ENCODE data around the gene RGS5.

Gene RGS5

GRCh38 chr1:163170331-163170730, 32.4 kb downstream of the RGS5 start:
- Histone ChIP-seq H3K4me3 (ENCODE audit: low read depth in 1 of 2, low read length in 2 of 2) (no peak overlapping the region), H3K27me3 (ENCODE audit: control insufficient read depth in 1 of 2, insufficient read depth in 2 of 2, low read length in 2 of 2) (no peaks in the 10 kb centered on the region), H3K9ac (ENCODE audit: low read depth in 1 of 2, low read length in 2 of 2) (no peak overlapping the region), H3K9me3 (ENCODE audit: control insufficient read depth in 1 of 2, low read length in 2 of 2) (no peaks in the 10 kb centered on the region), H3K36me3 (ENCODE audit: control insufficient read depth in 1 of 2, insufficient read depth in 2 of 2, low read length in 2 of 2) (no peaks in the 10 kb centered on the region), H3K4me1 (ENCODE audit: control insufficient read depth in 1 of 2, insufficient read depth in 2 of 2, low read length in 2 of 2) (no peaks in the 10 kb centered on the region), H3K27ac (ENCODE audit: low read depth, low read length) (no peak overlapping the region)

GRCh38 chr1:163169553-163169952, 33.2 kb downstream of the RGS5 start:
- Histone ChIP-seq H3K27me3 (ENCODE audit: control insufficient read depth in 1 of 2, insufficient read depth in 2 of 2, low read length in 2 of 2) (no peaks in the 10 kb centered on the region), H3K36me3 (ENCODE audit: control insufficient read depth in 1 of 2, insufficient read depth in 2 of 2, low read length in 2 of 2) (no peaks in the 10 kb centered on the region), H3K9me3 (ENCODE audit: control insufficient read depth in 1 of 2, low read length in 2 of 2) (no peaks in the 10 kb centered on the region), H3K27ac (ENCODE audit: low read depth, low read length) (no peak overlapping the region), H3K4me1 (ENCODE audit: control insufficient read depth in 1 of 2, insufficient read depth in 2 of 2, low read length in 2 of 2) (no peaks in the 10 kb centered on the region), H3K4me3 (ENCODE audit: low read depth in 1 of 2, low read length in 2 of 2) (no peak overlapping the region), H3K9ac (ENCODE audit: low read depth in 1 of 2, low read length in 2 of 2) (no peak overlapping the region)

GRCh38 chr1:163168053-163168452, 34.7 kb downstream of the RGS5 start:
- no peak overlapping the region for H3K9ac ChIP-seq (ENCODE audit: low read depth in 1 of 2, low read length in 2 of 2)
- no peaks in the 10 kb centered on the region for H3K36me3 ChIP-seq (ENCODE audit: control insufficient read depth in 1 of 2, insufficient read depth in 2 of 2, low read length in 2 of 2)
- H3K4me1 ChIP-seq (ENCODE audit: control insufficient read depth in 1 of 2, insufficient read depth in 2 of 2, low read length in 2 of 2): no peaks in the 10 kb centered on the region
- H3K27ac ChIP-seq (ENCODE audit: low read depth, low read length): no peak overlapping the region
- no peaks in the 10 kb centered on the region for H3K9me3 ChIP-seq (ENCODE audit: control insufficient read depth in 1 of 2, low read length in 2 of 2)
- no peaks in the 10 kb centered on the region for H3K27me3 ChIP-seq (ENCODE audit: control insufficient read depth in 1 of 2, insufficient read depth in 2 of 2, low read length in 2 of 2)
- no peak overlapping the region for H3K4me3 ChIP-seq (ENCODE audit: low read depth in 1 of 2, low read length in 2 of 2)

GRCh38 chr1:163166886-163167555, 35.7 kb downstream of the RGS5 start:
- no peak overlapping the region for H3K27ac ChIP-seq (ENCODE audit: low read depth, low read length)
- no peaks in the 10 kb centered on the region for H3K36me3 ChIP-seq (ENCODE audit: control insufficient read depth in 1 of 2, insufficient read depth in 2 of 2, low read length in 2 of 2)
- no peaks in the 10 kb centered on the region for H3K27me3 ChIP-seq (ENCODE audit: control insufficient read depth in 1 of 2, insufficient read depth in 2 of 2, low read length in 2 of 2)
- H3K9me3 ChIP-seq (ENCODE audit: control insufficient read depth in 1 of 2, low read length in 2 of 2): no peaks in the 10 kb centered on the region
- H3K4me1 ChIP-seq (ENCODE audit: control insufficient read depth in 1 of 2, insufficient read depth in 2 of 2, low read length in 2 of 2): no peaks in the 10 kb centered on the region
- no peak overlapping the region for H3K4me3 ChIP-seq (ENCODE audit: low read depth in 1 of 2, low read length in 2 of 2)
- H3K9ac ChIP-seq (ENCODE audit: low read depth in 1 of 2, low read length in 2 of 2): no peak overlapping the region

GRCh38 chr1:163165119-163165518, 37.6 kb downstream of the RGS5 start:
- Histone ChIP-seq H3K27ac (ENCODE audit: low read depth, low read length) (no peak overlapping the region), H3K4me1 (ENCODE audit: control insufficient read depth in 1 of 2, insufficient read depth in 2 of 2, low read length in 2 of 2) (no peaks in the 10 kb centered on the region)

GRCh38 chr1:163163881-163164582, 38.7 kb downstream of the RGS5 start:
- Histone ChIP-seq H3K27me3 (ENCODE audit: control insufficient read depth in 1 of 2, insufficient read depth in 2 of 2, low read length in 2 of 2) (no peaks in the 10 kb centered on the region), H3K9me3 (ENCODE audit: control insufficient read depth in 1 of 2, low read length in 2 of 2) (no peaks in the 10 kb centered on the region), H3K4me3 (ENCODE audit: low read depth in 1 of 2, low read length in 2 of 2) (no peak overlapping the region), H3K27ac (ENCODE audit: low read depth, low read length) (no peak overlapping the region), H3K4me1 (ENCODE audit: control insufficient read depth in 1 of 2, insufficient read depth in 2 of 2, low read length in 2 of 2) (no peaks in the 10 kb centered on the region), H3K36me3 (ENCODE audit: control insufficient read depth in 1 of 2, insufficient read depth in 2 of 2, low read length in 2 of 2) (no peaks in the 10 kb centered on the region), H3K9ac (ENCODE audit: low read depth in 1 of 2, low read length in 2 of 2) (no peak overlapping the region)

More at GRCh38 chr1:163165119-163165518, 37.6 kb downstream of the RGS5 start:
- Histone ChIP-seq H3K36me3 (ENCODE audit: control insufficient read depth in 1 of 2, insufficient read depth in 2 of 2, low read length in 2 of 2) (no peaks in the 10 kb centered on the region), H3K4me3 (ENCODE audit: low read depth in 1 of 2, low read length in 2 of 2) (no peak overlapping the region), H3K9me3 (ENCODE audit: control insufficient read depth in 1 of 2, low read length in 2 of 2) (no peaks in the 10 kb centered on the region), H3K9ac (ENCODE audit: low read depth in 1 of 2, low read length in 2 of 2) (no peak overlapping the region), H3K27me3 (ENCODE audit: control insufficient read depth in 1 of 2, insufficient read depth in 2 of 2, low read length in 2 of 2) (no peaks in the 10 kb centered on the region)

GRCh38 chr1:163163163-163163562, 39.6 kb downstream of the RGS5 start:
- H3K36me3 ChIP-seq (ENCODE audit: control insufficient read depth in 1 of 2, insufficient read depth in 2 of 2, low read length in 2 of 2): no peaks in the 10 kb centered on the region
- H3K4me3 ChIP-seq (ENCODE audit: low read depth in 1 of 2, low read length in 2 of 2): no peak overlapping the region
- no peaks in the 10 kb centered on the region for H3K9me3 ChIP-seq (ENCODE audit: control insufficient read depth in 1 of 2, low read length in 2 of 2)
- H3K4me1 ChIP-seq (ENCODE audit: control insufficient read depth in 1 of 2, insufficient read depth in 2 of 2, low read length in 2 of 2): no peaks in the 10 kb centered on the region
- H3K27me3 ChIP-seq (ENCODE audit: control insufficient read depth in 1 of 2, insufficient read depth in 2 of 2, low read length in 2 of 2): no peaks in the 10 kb centered on the region
- no peak overlapping the region for H3K27ac ChIP-seq (ENCODE audit: low read depth, low read length)
- H3K9ac ChIP-seq (ENCODE audit: low read depth in 1 of 2, low read length in 2 of 2): no peak overlapping the region

GRCh38 chr1:163162381-163162914, 40.3 kb downstream of the RGS5 start:
- no peak overlapping the region for H3K9ac ChIP-seq (ENCODE audit: low read depth in 1 of 2, low read length in 2 of 2)
- H3K27me3 ChIP-seq (ENCODE audit: control insufficient read depth in 1 of 2, insufficient read depth in 2 of 2, low read length in 2 of 2): no peaks in the 10 kb centered on the region
- H3K9me3 ChIP-seq (ENCODE audit: control insufficient read depth in 1 of 2, low read length in 2 of 2): no peaks in the 10 kb centered on the region
- no peaks in the 10 kb centered on the region for H3K4me1 ChIP-seq (ENCODE audit: control insufficient read depth in 1 of 2, insufficient read depth in 2 of 2, low read length in 2 of 2)
- no peak overlapping the region for H3K4me3 ChIP-seq (ENCODE audit: low read depth in 1 of 2, low read length in 2 of 2)
- H3K36me3 ChIP-seq (ENCODE audit: control insufficient read depth in 1 of 2, insufficient read depth in 2 of 2, low read length in 2 of 2): no peaks in the 10 kb centered on the region
- no peak overlapping the region for H3K27ac ChIP-seq (ENCODE audit: low read depth, low read length)

- Histone ChIP-seq H3K9ac (ENCODE audit: low read depth in 1 of 2, low read length in 2 of 2) (no peak overlapping the region), H3K9me3 (ENCODE audit: control insufficient read depth in 1 of 2, low read length in 2 of 2) (no peaks in the 10 kb centered on the region), H3K4me1 (ENCODE audit: control insufficient read depth in 1 of 2, insufficient read depth in 2 of 2, low read length in 2 of 2) (no peaks in the 10 kb centered on the region), H3K36me3 (ENCODE audit: control insufficient read depth in 1 of 2, insufficient read depth in 2 of 2, low read length in 2 of 2) (no peaks in the 10 kb centered on the region), H3K27ac (ENCODE audit: low read depth, low read length) (no peak overlapping the region), H3K27me3 (ENCODE audit: control insufficient read depth in 1 of 2, insufficient read depth in 2 of 2, low read length in 2 of 2) (no peaks in the 10 kb centered on the region), H3K4me3 (ENCODE audit: low read depth in 1 of 2, low read length in 2 of 2) (no peak overlapping the region)
Observed at GRCh38 chr1:163161841-163162240, 40.9 kb downstream of the RGS5 start.

GRCh38 chr1:163161337-163161736, 41.4 kb downstream of the RGS5 start:
- H3K9me3 ChIP-seq (ENCODE audit: control insufficient read depth in 1 of 2, low read length in 2 of 2): no peaks in the 10 kb centered on the region
- H3K4me1 ChIP-seq (ENCODE audit: control insufficient read depth in 1 of 2, insufficient read depth in 2 of 2, low read length in 2 of 2): no peaks in the 10 kb centered on the region
- no peak overlapping the region for H3K27ac ChIP-seq (ENCODE audit: low read depth, low read length)
- H3K9ac ChIP-seq (ENCODE audit: low read depth in 1 of 2, low read length in 2 of 2): no peak overlapping the region
- H3K36me3 ChIP-seq (ENCODE audit: control insufficient read depth in 1 of 2, insufficient read depth in 2 of 2, low read length in 2 of 2): no peaks in the 10 kb centered on the region
- H3K4me3 ChIP-seq (ENCODE audit: low read depth in 1 of 2, low read length in 2 of 2): no peak overlapping the region
- H3K27me3 ChIP-seq (ENCODE audit: control insufficient read depth in 1 of 2, insufficient read depth in 2 of 2, low read length in 2 of 2): no peaks in the 10 kb centered on the region

Data from duodenal mucosa (tissue), 2 donors.